HepG2 (cell line): ENCODE results near the gene PLEKHG2. TPM values are rescaled to one million over a fixed set of nuclear protein-coding genes. Genes with fewer than 3 reads are reported as not detected.

Experiments used
- AGO1 ChIP-seq: fragments of 200-400 bp; formaldehyde crosslinking; IDR thresholded peaks from 2 replicates; pipeline ENCODE4 v1.6.1; 2017; ENCODE audit warnings: mild to moderate bottlenecking, low read depth, low read length, moderate library complexity; ENCODE audit not compliant: poor library complexity, severe bottlenecking
- CREM ChIP-seq, 2 experiments: sonication (generic) in 1 of 2; formaldehyde crosslinking in 1 of 2; IDR thresholded peaks; 2 replicates each; pipeline versions ENCODE4 v1.4.0 to v1.6.1; 2016 to 2020; ENCODE audit warnings: antibody characterized with exemption in 1 of 2, mild to moderate bottlenecking in 1 of 2, missing genetic modification reagents in 1 of 2
- FOSL2 ChIP-seq: sonication (generic); formaldehyde crosslinking; IDR thresholded peaks from 2 replicates; pipeline ENCODE4 v1.4.0; 2020; ENCODE audit warnings: missing genetic modification reagents
- FOXA3 ChIP-seq: IDR thresholded peaks from 2 replicates; pipeline ENCODE4 v1.6.1; 2016; ENCODE audit warnings: missing genetic modification reagents, missing compliant biosample characterization
- HOXA3 ChIP-seq: sonication (generic); formaldehyde crosslinking; IDR thresholded peaks from 2 replicates; pipeline ENCODE4 v1.5.0; 2020; ENCODE audit warnings: missing genetic modification reagents
- NFE2L1 ChIP-seq: sonication (generic); formaldehyde crosslinking; IDR thresholded peaks from 2 replicates; pipeline ENCODE4 v1.4.0; 2020; ENCODE audit warnings: missing genetic modification reagents, mild to moderate bottlenecking, borderline replicate concordance
- NR3C1 ChIP-seq: sonication (generic); formaldehyde crosslinking; IDR thresholded peaks from 2 replicates; pipeline ENCODE4 v1.4.0; 2020; ENCODE audit warnings: missing genetic modification reagents
- SAP130 ChIP-seq: IDR thresholded peaks from 2 replicates; pipeline ENCODE4 v1.6.1; 2016; ENCODE audit warnings: low read depth
- SKI ChIP-seq: fragments of 450-650 bp; IDR thresholded peaks from one replicate; pipeline ENCODE4 v1.6.1; 2018; ENCODE audit warnings: mild to moderate bottlenecking; ENCODE audit not compliant: partially characterized antibody
- ZNF124 ChIP-seq: sonication (generic); formaldehyde crosslinking; IDR thresholded peaks from 2 replicates; pipeline ENCODE4 v1.4.0; 2020; ENCODE audit warnings: missing genetic modification reagents
- ZNF761 ChIP-seq: sonication (generic); formaldehyde crosslinking; conservative IDR thresholded peaks from 2 replicates; pipeline ENCODE4 v1.4.0; 2020; ENCODE audit warnings: mild to moderate bottlenecking, missing genetic modification reagents
- polyA plus RNA-seq, 8 experiments: library from polyadenylated mRNA; depleted of rRNA in 3 of 8; stranded (reverse) in 7 of 8; unstranded in 1 of 8; fragments of >200 nt; fragmentation: Illumina TruSeq in 4 of 8; extraction: Trizol in 4 of 8; gene quantifications; 2 replicates each; pipeline versions ENCODE4 v1.2.1 to v1.2.3, GENCODE V29; 2011 to 2016; ENCODE audit warnings: low read depth in 4 of 8, missing spikeins in 1 of 8, mixed read lengths in 1 of 8; ENCODE audit not compliant: insufficient read depth in 1 of 8
- total RNA-seq, 5 experiments: library from RNA; depleted of rRNA; stranded (reverse); fragments of >200 nt; fragmentation: Illumina TruSeq; extraction: Trizol; gene quantifications; 2 replicates each; pipeline ENCODE4 v1.2.3, GENCODE V29; 2016; ENCODE audit warnings: low read depth in 1 of 5
- TF ChIP-seq, protein P1 (sequence below), 2 experiments: sonication (generic) in 1 of 2; formaldehyde crosslinking in 1 of 2; IDR thresholded peaks; 2 replicates each; pipeline versions ENCODE4 v1.4.0 to v1.6.1; 2016 to 2020; ENCODE audit warnings: borderline replicate concordance in 1 of 2, low read depth in 1 of 2, mild to moderate bottlenecking in 1 of 2, missing genetic modification reagents in 1 of 2
- TF ChIP-seq, protein P2 (sequence below): IDR thresholded peaks from 2 replicates; pipeline ENCODE4 v1.6.1; 2016; ENCODE audit warnings: missing compliant biosample characterization, missing genetic modification reagents, borderline replicate concordance
- TF ChIP-seq, protein P3 (sequence below): IDR thresholded peaks from 2 replicates; pipeline ENCODE4 v1.4.0; 2020; ENCODE audit warnings: mild to moderate bottlenecking, missing genetic modification reagents
- TF ChIP-seq, protein P4 (sequence below): sonication (generic); formaldehyde crosslinking; IDR thresholded peaks from 2 replicates; pipeline ENCODE4 v1.4.0; 2020; ENCODE audit warnings: missing genetic modification reagents

Gene PLEKHG2
- total and polyA plus RNA-seq, 2 of the 13 experiments (the other 11 are each of a cell fraction or from before 2014, with no cell fraction given): 3.6 to 6.8 TPM

DNA sequence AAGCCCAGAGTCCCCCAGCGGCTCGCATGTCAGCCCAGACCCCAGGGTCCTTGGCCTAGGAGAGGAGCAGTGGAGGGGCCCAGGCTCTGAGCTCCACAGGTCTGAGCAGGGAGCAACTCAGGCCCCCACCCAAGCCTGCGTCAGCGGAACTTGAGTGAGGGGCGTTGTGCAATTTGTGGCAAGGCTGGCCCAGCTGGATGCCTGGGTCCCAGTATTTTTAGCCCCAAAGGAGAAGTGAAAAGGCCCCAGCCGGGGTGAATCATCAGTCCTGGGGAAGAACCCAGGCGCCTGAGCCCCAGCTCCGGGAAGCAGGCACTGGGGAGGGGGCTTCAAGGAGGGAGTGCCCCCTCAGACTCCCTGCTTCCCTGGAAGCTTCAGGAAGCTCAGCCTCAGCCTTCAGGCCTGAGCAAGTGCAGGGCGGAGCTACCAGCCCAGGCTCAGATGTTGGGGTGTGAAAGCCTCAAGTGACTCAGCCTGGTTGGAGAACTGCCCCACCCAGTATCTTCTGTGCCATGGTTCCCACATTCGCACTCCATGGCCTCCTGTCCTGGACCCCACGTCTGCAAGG, 14.1 kb upstream of the PLEKHG2 start (continued):
- TF ChIP-seq, protein P1, sequence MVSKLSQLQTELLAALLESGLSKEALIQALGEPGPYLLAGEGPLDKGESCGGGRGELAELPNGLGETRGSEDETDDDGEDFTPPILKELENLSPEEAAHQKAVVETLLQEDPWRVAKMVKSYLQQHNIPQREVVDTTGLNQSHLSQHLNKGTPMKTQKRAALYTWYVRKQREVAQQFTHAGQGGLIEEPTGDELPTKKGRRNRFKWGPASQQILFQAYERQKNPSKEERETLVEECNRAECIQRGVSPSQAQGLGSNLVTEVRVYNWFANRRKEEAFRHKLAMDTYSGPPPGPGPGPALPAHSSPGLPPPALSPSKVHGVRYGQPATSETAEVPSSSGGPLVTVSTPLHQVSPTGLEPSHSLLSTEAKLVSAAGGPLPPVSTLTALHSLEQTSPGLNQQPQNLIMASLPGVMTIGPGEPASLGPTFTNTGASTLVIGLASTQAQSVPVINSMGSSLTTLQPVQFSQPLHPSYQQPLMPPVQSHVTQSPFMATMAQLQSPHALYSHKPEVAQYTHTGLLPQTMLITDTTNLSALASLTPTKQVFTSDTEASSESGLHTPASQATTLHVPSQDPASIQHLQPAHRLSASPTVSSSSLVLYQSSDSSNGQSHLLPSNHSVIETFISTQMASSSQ (IDR thresholded peaks at IDR 0.05; ENCODE audit: low read depth): no peak
- TF ChIP-seq, protein P1 (CRISPR knock-in tag; IDR thresholded peaks at IDR 0.05; ENCODE audit: borderline replicate concordance): no peak
- TF ChIP-seq FOSL2 (CRISPR knock-in tag): peak; percentile 55
- no peak for TF ChIP-seq NR3C1 (CRISPR knock-in tag)
- TF ChIP-seq AGO1: peak; percentile 42
- TF ChIP-seq CREM (IDR thresholded peaks at IDR 0.05): no peak
- no peak for TF ChIP-seq CREM (CRISPR knock-in tag; IDR thresholded peaks at IDR 0.05)
- TF ChIP-seq, protein P2, sequence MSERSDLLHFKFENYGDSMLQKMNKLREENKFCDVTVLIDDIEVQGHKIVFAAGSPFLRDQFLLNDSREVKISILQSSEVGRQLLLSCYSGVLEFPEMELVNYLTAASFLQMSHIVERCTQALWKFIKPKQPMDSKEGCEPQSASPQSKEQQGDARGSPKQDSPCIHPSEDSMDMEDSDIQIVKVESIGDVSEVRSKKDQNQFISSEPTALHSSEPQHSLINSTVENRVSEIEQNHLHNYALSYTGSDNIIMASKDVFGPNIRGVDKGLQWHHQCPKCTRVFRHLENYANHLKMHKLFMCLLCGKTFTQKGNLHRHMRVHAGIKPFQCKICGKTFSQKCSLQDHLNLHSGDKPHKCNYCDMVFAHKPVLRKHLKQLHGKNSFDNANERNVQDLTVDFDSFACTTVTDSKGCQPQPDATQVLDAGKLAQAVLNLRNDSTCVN (CRISPR knock-in tag): no peak
- no peak for TF ChIP-seq NFE2L1 (CRISPR knock-in tag)
- TF ChIP-seq SAP130 (CRISPR knock-in tag): peak; percentile 9; the same call in 1 of the 2 replicates
- no peak for TF ChIP-seq HOXA3
- TF ChIP-seq ZNF124 (CRISPR knock-in tag): no peak
- TF ChIP-seq, protein P3, sequence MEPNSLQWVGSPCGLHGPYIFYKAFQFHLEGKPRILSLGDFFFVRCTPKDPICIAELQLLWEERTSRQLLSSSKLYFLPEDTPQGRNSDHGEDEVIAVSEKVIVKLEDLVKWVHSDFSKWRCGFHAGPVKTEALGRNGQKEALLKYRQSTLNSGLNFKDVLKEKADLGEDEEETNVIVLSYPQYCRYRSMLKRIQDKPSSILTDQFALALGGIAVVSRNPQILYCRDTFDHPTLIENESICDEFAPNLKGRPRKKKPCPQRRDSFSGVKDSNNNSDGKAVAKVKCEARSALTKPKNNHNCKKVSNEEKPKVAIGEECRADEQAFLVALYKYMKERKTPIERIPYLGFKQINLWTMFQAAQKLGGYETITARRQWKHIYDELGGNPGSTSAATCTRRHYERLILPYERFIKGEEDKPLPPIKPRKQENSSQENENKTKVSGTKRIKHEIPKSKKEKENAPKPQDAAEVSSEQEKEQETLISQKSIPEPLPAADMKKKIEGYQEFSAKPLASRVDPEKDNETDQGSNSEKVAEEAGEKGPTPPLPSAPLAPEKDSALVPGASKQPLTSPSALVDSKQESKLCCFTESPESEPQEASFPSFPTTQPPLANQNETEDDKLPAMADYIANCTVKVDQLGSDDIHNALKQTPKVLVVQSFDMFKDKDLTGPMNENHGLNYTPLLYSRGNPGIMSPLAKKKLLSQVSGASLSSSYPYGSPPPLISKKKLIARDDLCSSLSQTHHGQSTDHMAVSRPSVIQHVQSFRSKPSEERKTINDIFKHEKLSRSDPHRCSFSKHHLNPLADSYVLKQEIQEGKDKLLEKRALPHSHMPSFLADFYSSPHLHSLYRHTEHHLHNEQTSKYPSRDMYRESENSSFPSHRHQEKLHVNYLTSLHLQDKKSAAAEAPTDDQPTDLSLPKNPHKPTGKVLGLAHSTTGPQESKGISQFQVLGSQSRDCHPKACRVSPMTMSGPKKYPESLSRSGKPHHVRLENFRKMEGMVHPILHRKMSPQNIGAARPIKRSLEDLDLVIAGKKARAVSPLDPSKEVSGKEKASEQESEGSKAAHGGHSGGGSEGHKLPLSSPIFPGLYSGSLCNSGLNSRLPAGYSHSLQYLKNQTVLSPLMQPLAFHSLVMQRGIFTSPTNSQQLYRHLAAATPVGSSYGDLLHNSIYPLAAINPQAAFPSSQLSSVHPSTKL (CRISPR knock-in tag): no peak
- TF ChIP-seq SKI: no peak
- peak; percentile 72; the same call in 1 of the 2 replicates for TF ChIP-seq ZNF761 (CRISPR knock-in tag)
- TF ChIP-seq, protein P4, sequence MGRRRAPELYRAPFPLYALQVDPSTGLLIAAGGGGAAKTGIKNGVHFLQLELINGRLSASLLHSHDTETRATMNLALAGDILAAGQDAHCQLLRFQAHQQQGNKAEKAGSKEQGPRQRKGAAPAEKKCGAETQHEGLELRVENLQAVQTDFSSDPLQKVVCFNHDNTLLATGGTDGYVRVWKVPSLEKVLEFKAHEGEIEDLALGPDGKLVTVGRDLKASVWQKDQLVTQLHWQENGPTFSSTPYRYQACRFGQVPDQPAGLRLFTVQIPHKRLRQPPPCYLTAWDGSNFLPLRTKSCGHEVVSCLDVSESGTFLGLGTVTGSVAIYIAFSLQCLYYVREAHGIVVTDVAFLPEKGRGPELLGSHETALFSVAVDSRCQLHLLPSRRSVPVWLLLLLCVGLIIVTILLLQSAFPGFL: no peak
- no peak for TF ChIP-seq FOXA3 (CRISPR knock-in tag)
